HepG2 (cell line): ENCODE data around the gene ZNF234. TPM values are rescaled to one million over a fixed set of nuclear protein-coding genes. Genes with fewer than 3 reads are reported as not detected.

Experiments used
- KDM5B ChIP-seq: sonication (generic); formaldehyde crosslinking; IDR thresholded peaks from 2 replicates; pipeline ENCODE4 v1.4.0; 2020; ENCODE audit warnings: missing genetic modification reagents, mild to moderate bottlenecking, borderline replicate concordance
- NONO ChIP-seq, 2 experiments: fragments of 450-650 bp in 1 of 2; sonication (generic) in 1 of 2; formaldehyde crosslinking in 1 of 2; IDR thresholded peaks in 1 of 2; conservative IDR thresholded peaks in 1 of 2; 2 replicates each; pipeline versions ENCODE4 v1.6.1 to v1.8.0; 2017 to 2022; ENCODE audit warnings: mild to moderate bottlenecking in 1 of 2, missing genetic modification reagents in 1 of 2, moderate library complexity in 1 of 2
- PITX1 ChIP-seq: sonication (generic); formaldehyde crosslinking; IDR thresholded peaks from 2 replicates; pipeline ENCODE4 v1.5.1; 2020; ENCODE audit warnings: mild to moderate bottlenecking, missing genetic modification reagents
- RBAK ChIP-seq: sonication (generic); formaldehyde crosslinking; IDR thresholded peaks from 2 replicates; pipeline ENCODE4 v1.5.1; 2020; ENCODE audit warnings: mild to moderate bottlenecking, missing genetic modification reagents
- SMAD3 ChIP-seq: sonication (generic); formaldehyde crosslinking; IDR thresholded peaks from 2 replicates; pipeline ENCODE4 v1.4.0; 2020; ENCODE audit warnings: missing genetic modification reagents
- SNRNP70 ChIP-seq: fragments of 200-400 bp; formaldehyde crosslinking; IDR thresholded peaks from 2 replicates; pipeline ENCODE4 v1.6.1; 2017; ENCODE audit warnings: mild to moderate bottlenecking, low read depth, low read length, moderate library complexity
- SOX13 ChIP-seq, 3 experiments: fragments of 450-650 bp in 1 of 3; sonication (generic) in 1 of 3; formaldehyde crosslinking in 1 of 3; IDR thresholded peaks in 2 of 3; conservative IDR thresholded peaks in 1 of 3; 2 replicates each; pipeline versions ENCODE4 v1.5.0 to v1.6.1; 2016 to 2020; ENCODE audit warnings: antibody characterized with exemption in 1 of 3, mild to moderate bottlenecking in 1 of 3, missing compliant biosample characterization in 1 of 3, missing genetic modification reagents in 1 of 3, moderate library complexity in 1 of 3
- XBP1 ChIP-seq: sonication (generic); formaldehyde crosslinking; IDR thresholded peaks from 2 replicates; pipeline ENCODE4 v1.5.0; 2020; ENCODE audit warnings: missing genetic modification reagents
- ZNF24 ChIP-seq: fragments of 450-650 bp; IDR thresholded peaks from 2 replicates; pipeline ENCODE4 v1.6.1; 2017; ENCODE audit warnings: antibody characterized with exemption, mild to moderate bottlenecking
- ZNF883 ChIP-seq: sonication (generic); formaldehyde crosslinking; IDR thresholded peaks from 2 replicates; pipeline ENCODE4 v1.5.1; 2020; ENCODE audit warnings: mild to moderate bottlenecking, missing genetic modification reagents; ENCODE audit errors: not compliant biosample characterization
- polyA plus RNA-seq, 8 experiments: library from polyadenylated mRNA; depleted of rRNA in 3 of 8; stranded (reverse) in 7 of 8; unstranded in 1 of 8; fragments of >200 nt; fragmentation: Illumina TruSeq in 4 of 8; extraction: Trizol in 4 of 8; gene quantifications; 2 replicates each; pipeline versions ENCODE4 v1.2.1 to v1.2.3, GENCODE V29; 2011 to 2016; ENCODE audit warnings: low read depth in 4 of 8, missing spikeins in 1 of 8, mixed read lengths in 1 of 8; ENCODE audit not compliant: insufficient read depth in 1 of 8
- total RNA-seq, 5 experiments: library from RNA; depleted of rRNA; stranded (reverse); fragments of >200 nt; fragmentation: Illumina TruSeq; extraction: Trizol; gene quantifications; 2 replicates each; pipeline ENCODE4 v1.2.3, GENCODE V29; 2016; ENCODE audit warnings: low read depth in 1 of 5
- TF ChIP-seq, protein P1 (sequence below): sonication (generic); formaldehyde crosslinking; IDR thresholded peaks from 2 replicates; pipeline ENCODE4 v1.4.0; 2020; ENCODE audit warnings: low read depth, mild to moderate bottlenecking, missing genetic modification reagents
- TF ChIP-seq, protein P2 (sequence below): sonication (generic); formaldehyde crosslinking; IDR thresholded peaks from 2 replicates; pipeline ENCODE4 v1.4.0; 2020; ENCODE audit warnings: mild to moderate bottlenecking, missing genetic modification reagents
- TF ChIP-seq, protein P3 (sequence below): sonication (generic); formaldehyde crosslinking; IDR thresholded peaks from 2 replicates; pipeline ENCODE4 v1.4.0; 2020; ENCODE audit warnings: missing genetic modification reagents, borderline replicate concordance
- TF ChIP-seq, protein P4 (sequence below): sonication (generic); formaldehyde crosslinking; IDR thresholded peaks from 2 replicates; pipeline ENCODE4 v1.5.0; 2020; ENCODE audit warnings: missing genetic modification reagents
- TF ChIP-seq, protein P5 (sequence below): sonication (generic); formaldehyde crosslinking; IDR thresholded peaks from 2 replicates; pipeline ENCODE4 v1.4.0; 2020; ENCODE audit warnings: mild to moderate bottlenecking, missing genetic modification reagents

Gene ZNF234
- total and polyA plus RNA-seq, 2 of the 13 experiments (the other 11 are each of a cell fraction or from before 2014, with no cell fraction given), result 3.5 to 11.2 TPM

DNA sequence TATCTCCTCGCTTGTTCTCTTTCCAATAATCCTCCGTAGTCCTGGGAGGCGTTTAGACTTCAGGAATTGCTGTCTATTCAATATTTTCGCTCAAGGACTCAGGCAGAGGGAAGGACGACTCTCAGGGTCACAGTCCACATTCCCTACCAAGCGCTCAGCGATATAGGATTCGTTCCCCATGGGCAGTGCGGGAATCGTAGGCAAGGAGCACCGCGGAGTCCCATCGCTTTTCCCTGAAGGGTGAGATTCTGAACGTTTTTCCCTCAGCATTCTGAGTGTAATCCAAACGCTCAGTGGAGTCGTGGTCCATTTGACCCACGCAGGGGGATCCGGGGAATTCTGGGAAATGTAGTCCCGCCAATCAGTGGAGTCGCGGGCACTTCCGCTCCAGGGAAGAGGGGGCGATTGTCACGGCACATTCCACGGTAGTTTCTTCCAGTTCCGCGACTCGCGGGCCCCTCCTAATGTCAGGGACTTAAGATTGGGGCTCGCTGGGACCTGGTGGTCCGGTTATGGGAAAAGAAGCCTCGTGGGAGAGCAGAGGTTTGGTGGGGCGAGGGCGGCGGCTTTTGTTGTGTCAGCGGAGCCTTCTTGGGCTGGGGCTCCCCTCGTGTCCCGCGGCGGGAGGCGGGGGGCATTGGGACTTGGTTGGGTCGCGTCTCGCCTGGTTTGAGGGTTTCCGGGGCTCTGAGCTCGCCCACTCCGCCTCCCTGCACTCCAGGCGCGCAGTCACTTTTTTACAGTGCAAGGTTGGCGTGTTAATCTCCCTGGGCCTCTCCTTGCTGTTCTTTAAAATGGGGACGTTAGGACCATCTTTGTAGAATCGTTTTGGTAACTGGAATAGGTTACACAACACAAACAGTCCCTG, at the start of gene ZNF234 (continued):
- TF ChIP-seq ZNF24 (no peak), SNRNP70 (no peak), SOX13 (IDR thresholded peaks at IDR 0.05) (no peak), SOX13 (CRISPR knock-in tag; conservative IDR thresholded peaks at IDR 0.05 in 1 of 2, IDR thresholded peaks at IDR 0.05 in 1 of 2) (peak in 1 of 2 experiments; percentile 31; a peak in 1 of 4 replicates), PITX1 (CRISPR knock-in tag) (no peak; the same call in none of the 2 replicates), XBP1 (no peak), NONO (IDR thresholded peaks at IDR 0.05) (no peak), NONO (CRISPR knock-in tag; conservative IDR thresholded peaks at IDR 0.05) (peak; percentile 51; the same call in 1 of the 2 replicates), RBAK (CRISPR knock-in tag) (no peak), ZNF883 (CRISPR knock-in tag) (peak; percentile 20), KDM5B (peak; percentile 70; the same call in 1 of the 2 replicates), SMAD3 (CRISPR knock-in tag) (peak; percentile 46; the same call in 1 of the 2 replicates)
- TF ChIP-seq, protein P1, sequence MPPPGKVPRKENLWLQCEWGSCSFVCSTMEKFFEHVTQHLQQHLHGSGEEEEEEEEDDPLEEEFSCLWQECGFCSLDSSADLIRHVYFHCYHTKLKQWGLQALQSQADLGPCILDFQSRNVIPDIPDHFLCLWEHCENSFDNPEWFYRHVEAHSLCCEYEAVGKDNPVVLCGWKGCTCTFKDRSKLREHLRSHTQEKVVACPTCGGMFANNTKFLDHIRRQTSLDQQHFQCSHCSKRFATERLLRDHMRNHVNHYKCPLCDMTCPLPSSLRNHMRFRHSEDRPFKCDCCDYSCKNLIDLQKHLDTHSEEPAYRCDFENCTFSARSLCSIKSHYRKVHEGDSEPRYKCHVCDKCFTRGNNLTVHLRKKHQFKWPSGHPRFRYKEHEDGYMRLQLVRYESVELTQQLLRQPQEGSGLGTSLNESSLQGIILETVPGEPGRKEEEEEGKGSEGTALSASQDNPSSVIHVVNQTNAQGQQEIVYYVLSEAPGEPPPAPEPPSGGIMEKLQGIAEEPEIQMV (CRISPR knock-in tag), result no peak
- TF ChIP-seq, protein P2, sequence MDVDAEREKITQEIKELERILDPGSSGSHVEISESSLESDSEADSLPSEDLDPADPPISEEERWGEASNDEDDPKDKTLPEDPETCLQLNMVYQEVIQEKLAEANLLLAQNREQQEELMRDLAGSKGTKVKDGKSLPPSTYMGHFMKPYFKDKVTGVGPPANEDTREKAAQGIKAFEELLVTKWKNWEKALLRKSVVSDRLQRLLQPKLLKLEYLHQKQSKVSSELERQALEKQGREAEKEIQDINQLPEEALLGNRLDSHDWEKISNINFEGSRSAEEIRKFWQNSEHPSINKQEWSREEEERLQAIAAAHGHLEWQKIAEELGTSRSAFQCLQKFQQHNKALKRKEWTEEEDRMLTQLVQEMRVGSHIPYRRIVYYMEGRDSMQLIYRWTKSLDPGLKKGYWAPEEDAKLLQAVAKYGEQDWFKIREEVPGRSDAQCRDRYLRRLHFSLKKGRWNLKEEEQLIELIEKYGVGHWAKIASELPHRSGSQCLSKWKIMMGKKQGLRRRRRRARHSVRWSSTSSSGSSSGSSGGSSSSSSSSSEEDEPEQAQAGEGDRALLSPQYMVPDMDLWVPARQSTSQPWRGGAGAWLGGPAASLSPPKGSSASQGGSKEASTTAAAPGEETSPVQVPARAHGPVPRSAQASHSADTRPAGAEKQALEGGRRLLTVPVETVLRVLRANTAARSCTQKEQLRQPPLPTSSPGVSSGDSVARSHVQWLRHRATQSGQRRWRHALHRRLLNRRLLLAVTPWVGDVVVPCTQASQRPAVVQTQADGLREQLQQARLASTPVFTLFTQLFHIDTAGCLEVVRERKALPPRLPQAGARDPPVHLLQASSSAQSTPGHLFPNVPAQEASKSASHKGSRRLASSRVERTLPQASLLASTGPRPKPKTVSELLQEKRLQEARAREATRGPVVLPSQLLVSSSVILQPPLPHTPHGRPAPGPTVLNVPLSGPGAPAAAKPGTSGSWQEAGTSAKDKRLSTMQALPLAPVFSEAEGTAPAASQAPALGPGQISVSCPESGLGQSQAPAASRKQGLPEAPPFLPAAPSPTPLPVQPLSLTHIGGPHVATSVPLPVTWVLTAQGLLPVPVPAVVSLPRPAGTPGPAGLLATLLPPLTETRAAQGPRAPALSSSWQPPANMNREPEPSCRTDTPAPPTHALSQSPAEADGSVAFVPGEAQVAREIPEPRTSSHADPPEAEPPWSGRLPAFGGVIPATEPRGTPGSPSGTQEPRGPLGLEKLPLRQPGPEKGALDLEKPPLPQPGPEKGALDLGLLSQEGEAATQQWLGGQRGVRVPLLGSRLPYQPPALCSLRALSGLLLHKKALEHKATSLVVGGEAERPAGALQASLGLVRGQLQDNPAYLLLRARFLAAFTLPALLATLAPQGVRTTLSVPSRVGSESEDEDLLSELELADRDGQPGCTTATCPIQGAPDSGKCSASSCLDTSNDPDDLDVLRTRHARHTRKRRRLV, result no peak
- TF ChIP-seq, protein P3, sequence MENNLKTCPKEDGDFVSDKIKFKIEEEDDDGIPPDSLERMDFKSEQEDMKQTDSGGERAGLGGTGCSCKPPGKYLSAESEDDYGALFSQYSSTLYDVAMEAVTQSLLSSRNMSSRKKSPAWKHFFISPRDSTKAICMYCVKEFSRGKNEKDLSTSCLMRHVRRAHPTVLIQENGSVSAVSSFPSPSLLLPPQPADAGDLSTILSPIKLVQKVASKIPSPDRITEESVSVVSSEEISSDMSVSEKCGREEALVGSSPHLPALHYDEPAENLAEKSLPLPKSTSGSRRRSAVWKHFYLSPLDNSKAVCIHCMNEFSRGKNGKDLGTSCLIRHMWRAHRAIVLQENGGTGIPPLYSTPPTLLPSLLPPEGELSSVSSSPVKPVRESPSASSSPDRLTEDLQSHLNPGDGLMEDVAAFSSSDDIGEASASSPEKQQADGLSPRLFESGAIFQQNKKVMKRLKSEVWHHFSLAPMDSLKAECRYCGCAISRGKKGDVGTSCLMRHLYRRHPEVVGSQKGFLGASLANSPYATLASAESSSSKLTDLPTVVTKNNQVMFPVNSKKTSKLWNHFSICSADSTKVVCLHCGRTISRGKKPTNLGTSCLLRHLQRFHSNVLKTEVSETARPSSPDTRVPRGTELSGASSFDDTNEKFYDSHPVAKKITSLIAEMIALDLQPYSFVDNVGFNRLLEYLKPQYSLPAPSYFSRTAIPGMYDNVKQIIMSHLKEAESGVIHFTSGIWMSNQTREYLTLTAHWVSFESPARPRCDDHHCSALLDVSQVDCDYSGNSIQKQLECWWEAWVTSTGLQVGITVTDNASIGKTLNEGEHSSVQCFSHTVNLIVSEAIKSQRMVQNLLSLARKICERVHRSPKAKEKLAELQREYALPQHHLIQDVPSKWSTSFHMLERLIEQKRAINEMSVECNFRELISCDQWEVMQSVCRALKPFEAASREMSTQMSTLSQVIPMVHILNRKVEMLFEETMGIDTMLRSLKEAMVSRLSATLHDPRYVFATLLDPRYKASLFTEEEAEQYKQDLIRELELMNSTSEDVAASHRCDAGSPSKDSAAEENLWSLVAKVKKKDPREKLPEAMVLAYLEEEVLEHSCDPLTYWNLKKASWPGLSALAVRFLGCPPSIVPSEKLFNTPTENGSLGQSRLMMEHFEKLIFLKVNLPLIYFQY (CRISPR knock-in tag), result 0 out of 2 replicates have a peak, but pooled peaks have one; percentile 20
- TF ChIP-seq, protein P4, sequence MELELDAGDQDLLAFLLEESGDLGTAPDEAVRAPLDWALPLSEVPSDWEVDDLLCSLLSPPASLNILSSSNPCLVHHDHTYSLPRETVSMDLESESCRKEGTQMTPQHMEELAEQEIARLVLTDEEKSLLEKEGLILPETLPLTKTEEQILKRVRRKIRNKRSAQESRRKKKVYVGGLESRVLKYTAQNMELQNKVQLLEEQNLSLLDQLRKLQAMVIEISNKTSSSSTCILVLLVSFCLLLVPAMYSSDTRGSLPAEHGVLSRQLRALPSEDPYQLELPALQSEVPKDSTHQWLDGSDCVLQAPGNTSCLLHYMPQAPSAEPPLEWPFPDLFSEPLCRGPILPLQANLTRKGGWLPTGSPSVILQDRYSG, result no peak
- TF ChIP-seq, protein P5, sequence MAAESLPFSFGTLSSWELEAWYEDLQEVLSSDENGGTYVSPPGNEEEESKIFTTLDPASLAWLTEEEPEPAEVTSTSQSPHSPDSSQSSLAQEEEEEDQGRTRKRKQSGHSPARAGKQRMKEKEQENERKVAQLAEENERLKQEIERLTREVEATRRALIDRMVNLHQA, result no peak
